GM19099 (cell line): ENCODE results near the gene HIVEP2.

ENCODE experiments used
- POLR2A ChIP-seq: IDR thresholded peaks from 3 replicates; pipeline ENCODE4 v1.6.1; 2011; ENCODE audit warnings: low read depth; ENCODE audit not compliant: insufficient read length; ENCODE audit errors: extremely low read depth

The HIVEP2 gene

DNA sequence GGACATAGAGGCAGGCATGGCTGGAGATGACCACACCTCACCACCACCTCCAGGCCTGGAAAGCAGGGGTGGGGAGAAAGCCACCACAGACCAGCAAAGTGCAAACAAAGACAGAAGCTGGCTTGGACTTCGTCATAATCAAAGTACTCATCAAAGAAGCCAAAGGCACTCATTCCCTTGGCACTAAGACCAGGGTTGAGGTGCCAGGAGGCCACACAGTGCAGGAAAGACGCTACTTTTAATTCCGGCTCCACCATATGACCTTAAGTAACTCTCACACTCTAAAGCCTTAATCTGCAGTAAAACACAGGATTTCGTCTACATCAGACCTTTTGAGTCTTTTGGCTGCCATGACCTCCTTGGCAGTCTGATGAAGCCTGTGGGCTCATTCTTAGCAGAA, 123.1 kb downstream of the HIVEP2 start:
- no peak for TF ChIP-seq POLR2A

DNA sequence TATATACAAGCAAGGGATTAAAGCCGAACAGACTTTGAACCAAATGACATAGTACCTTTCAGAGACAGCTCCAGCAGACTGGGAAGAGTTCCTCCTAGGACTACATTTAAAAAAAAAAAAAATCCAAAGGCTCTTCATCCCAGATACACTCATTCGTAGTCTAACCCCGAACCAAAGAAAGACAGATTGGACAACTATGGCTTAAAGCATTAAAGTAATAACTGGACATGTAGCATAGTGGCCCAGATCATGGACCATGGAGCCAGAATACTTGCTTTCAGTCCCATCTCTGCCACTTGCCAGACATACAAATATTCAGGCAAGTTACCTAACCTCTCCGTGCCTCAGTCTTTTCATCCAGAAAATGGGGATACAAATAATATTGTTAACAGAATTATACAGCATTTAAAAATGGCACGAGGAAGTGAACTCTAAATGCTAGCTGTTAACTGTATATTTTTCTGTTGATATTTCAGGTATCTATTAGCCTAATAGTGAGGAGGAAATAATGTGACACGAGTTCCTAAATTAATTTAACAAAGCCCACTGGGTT, 123.7 kb downstream of the HIVEP2 start:
- no peak for TF ChIP-seq POLR2A

DNA sequence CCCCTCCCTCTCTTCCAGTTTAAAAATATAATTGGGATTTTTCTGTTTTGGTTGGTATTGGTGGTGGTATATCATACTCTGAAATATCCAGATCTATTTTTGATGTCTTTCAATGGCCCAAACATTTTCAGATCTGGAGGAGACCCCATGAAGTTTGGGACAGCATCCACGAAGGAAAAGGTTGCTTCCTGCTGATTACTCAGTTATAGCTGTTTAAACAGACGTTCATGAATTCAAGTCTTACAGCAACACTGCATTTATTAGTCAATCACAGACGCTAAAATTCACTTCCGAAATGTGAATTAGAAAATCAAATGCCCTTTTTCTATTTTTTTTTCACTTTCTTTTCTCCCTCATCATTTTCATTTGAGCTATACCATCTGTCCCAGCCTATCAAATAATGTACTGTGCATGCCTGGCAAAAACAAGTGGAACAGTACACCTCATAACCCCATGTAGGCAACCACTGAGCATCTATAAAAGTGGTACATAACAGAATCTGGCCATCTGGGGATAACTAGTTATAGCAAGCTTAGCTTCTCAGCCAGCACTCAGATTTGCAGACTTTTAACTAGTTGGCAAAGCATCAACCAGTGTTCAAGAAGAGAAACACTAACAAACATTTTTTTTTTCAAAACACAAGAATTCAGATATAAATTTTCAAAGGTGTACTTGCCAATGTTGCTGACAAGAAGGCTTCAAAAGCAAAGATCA, 124.5 kb downstream of the HIVEP2 start:
- no peak for TF ChIP-seq POLR2A

DNA sequence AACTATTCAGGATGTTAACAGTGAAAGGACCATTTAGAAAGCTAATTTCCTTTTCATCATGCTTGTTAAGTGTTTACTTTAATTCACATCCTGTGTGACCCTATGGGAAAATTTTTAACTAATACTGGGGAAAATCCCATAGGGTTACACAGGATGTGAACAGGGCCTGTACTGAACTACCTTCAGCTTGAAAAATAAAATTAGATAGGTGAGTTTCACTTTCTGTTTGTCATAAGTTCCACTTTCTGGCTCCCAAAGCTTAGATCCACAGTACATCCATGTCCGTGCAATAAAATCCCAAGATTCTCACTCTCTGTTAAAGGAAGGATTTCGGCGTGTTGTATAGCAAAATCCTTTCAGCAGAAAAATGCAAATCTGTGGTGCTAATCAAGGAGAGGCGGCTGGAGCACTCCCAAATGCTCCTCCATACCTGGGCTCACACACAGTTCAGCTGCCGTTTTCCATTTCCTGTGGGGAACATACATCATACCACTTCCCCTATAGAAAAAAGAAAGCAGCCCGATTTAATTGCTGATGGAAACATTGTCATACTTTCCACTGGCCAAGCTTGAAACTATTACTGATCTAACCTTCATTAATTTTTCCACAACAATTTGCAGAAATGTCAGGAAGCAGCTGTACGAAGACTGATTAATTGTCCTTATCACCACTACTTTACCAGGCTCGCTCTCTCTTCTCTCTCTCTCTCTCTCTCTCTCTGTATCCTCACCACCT, 125.2 kb downstream of the HIVEP2 start:
- no peak for TF ChIP-seq POLR2A

DNA sequence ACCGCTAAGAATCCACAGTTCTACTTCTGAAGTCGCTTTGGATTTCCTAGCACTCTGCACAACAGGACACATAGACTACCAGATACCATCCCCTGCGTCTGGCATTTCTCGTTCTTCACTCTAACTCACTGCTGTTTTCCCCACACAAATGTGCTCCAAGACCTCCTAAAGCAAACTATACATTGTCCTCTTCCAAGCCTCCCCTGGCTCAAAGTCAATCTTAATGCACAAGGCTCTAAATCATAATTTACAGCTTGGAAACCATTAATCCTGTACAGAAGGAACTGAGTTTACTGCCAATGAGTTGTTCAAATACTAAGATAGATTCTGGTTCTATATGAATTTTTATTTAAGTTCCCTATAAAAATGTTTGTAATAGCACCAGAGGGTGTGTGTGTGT, 128.5 kb downstream of the HIVEP2 start:
- TF ChIP-seq POLR2A = no peak

DNA sequence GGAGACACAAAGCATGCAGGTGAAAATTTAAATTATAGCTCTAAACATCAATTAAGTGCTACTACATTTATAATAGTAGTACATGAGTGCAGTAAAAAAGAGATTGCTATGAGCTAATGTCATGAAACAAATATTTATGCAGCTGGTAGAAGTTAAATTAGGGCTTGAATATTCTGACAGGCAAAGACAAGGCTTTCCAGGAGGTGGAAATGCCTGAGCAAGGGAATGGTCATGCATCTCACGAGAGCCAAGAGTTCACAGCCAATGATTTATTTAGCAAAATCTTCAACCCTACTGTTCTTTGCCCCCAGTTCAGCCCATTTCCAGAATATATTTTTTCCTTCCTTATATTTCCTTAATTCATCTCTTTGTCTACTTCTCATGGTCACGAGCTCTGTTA, 128.9 kb downstream of the HIVEP2 start:
- no peak for TF ChIP-seq POLR2A

DNA sequence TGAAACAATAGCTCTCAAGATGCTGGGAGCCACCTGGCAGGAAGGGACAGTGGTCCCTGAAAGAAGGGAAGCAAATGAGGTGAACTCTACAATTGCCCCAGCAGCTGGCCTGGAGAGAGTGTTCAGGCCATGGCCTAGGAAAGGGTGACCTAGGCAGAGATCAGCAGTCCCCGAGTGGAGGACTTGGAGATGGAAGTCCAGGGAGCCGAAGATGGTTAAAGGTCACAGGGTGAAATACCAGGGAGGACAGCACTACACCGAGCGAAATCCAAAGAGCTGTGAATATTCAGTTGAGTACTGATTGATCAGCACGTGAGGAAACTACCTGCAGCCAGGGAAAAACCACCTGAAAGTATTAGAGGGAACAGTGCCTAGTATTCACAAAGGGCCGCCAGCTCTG, 133.1 kb downstream of the HIVEP2 start:
- no peak for TF ChIP-seq POLR2A

DNA sequence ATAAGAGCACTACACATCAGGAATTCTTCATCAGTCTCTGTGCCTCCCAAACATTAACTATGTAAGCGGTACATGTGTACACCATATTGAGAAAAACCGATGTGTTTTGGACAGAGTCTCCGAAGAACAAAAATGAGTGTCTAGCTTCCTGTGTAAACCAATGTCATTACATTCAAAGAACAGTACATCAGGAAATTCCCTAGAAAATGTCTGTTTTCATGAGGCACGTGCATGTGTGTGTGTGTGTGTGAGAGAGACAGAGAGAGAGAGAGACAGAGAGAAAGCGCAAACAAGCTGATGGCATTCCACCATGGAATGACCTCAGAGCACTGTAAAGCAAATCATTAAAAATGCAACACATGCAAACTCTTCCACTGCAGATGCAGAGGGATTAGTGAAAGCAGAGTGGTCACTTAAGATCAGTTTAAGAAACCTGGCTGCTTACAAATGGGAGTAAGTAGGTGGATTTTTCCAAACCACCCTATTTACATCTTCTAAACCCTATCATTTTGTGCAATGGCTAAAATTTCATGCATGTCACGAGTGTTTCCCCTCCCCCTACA, 133.9 kb downstream of the HIVEP2 start:
- TF ChIP-seq POLR2A = no peak

DNA sequence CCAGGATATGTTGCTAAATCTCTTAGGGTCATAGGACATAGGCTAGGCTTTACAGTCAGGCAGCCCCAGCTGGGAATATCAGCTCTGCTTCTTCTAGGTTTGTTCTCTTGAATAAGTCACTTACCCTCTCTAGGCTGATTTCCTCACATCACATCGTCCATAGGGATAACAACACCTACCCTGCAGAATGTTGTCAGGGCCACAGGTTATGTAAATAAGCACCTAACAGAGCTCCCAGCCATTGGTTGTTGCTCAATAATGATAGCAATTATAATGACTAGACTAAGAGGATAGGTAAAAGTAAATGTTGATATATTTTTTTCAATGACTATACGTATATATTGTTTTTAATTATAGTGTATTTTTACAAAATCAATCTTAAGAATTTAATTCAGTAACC, 135.0 kb downstream of the HIVEP2 start:
- TF ChIP-seq POLR2A = no peak

DNA sequence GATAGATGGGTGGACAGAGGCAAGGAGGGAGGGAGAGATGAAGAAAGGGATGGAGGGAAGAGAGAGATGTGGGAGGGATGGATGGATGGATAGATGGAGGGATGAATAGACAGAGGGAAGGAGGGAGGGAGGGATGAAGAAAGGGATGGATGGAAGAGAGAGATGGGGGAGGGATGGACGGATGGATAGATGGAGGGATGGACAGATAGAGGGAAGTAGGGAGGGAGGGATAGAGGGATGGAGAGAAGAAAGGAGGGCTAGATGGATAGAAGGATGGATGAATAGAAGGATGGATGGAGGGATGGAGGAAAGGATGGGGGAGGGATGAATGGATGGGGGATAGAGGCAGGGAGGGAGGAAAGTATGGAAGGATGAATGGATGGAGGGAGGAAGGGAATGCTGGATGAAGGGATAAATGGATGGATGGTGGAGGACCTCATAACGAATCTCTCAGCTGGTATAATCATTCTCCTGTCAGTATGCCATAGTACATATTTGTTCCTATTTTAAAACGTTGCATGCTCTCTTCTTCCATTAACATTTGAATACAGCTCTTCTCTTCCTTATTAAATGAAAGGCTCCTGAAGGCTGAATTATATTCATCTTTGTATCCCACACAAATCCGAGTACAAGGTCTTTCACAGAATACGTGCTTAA, 136.4 kb downstream of the HIVEP2 start:
- no peak for TF ChIP-seq POLR2A

DNA sequence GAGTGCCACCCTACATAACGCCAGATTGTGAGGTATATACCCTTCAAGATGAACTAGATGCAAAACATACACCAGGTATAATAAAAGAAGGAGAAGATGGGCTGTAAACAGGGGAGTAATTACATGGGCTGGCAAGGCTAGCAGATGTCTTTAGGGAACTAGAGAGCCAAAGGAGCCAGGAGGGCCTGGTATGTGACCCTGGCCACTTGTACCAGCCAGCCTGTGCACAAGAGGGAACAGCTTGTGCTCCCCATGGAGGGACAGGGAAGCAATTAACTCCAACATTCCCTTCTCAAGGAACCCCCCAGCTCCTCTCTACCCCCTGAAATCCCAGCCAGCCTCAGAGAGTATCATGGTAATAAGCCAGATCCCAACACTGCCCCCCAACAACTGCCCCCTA, 139.9 kb downstream of the HIVEP2 start:
- TF ChIP-seq POLR2A = no peak

DNA sequence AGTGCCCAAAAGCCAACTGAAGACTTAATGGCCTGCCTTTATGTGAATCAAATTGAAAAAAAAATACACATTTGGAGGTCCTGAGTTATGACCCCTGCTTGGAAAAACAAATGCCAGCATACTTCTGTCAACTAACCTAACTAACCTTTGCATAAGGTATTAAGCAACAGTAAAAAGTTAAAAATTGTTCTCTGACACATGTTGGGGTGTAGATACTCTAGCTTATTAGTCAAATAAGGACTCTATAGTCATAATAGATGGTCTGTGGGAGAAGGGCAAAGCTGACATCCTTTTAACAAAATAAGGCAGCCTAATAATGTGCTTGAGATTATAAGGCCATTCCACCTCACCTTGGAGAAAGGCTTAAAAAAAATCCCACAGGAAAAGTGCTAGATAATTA, 140.5 kb downstream of the HIVEP2 start:
- no peak for TF ChIP-seq POLR2A

DNA sequence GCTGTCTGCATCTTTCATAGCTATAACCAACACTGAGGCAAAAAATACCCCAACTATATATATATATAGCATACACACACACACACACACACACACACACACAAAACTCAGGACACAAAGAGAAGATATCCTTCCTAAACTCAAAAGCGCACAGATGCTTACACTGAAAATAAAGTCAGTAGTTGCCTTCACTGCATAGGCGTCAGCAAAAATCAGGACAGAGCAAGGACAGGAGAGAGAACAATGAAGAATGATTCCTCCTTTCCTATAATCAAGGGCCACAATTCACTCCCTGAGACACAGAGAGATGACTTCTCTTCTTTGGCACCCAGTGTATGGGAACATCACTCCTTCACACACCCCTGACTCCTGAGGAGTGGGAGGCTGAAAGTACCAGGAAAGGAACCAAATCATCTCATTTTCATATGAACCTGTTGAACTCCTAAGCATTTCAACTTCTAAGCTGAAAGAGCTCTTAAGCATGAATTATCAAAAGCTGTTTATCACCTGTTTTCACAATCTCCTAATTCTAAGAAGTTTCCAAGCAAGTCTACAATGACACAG, 141.4 kb downstream of the HIVEP2 start:
- no peak for TF ChIP-seq POLR2A

DNA sequence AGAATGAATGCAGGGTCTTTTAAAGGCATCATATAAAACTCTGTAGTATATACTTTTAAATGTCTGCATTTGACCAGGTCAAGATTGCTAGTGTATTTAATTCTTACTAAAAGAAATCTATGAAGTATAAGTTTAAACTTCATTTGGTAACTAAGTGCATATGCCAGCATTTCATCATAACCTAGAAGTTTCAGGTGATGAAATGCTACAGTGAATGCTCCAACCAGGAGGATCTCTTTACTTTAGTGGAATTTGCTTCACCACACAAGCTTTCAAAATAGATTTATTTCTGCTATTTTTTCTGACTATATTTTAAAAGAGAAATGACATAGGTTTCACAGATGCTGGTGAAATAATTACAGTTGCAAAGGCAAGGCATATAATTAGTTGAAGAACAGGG, 141.9 kb downstream of the HIVEP2 start:
- TF ChIP-seq POLR2A = no peak

DNA sequence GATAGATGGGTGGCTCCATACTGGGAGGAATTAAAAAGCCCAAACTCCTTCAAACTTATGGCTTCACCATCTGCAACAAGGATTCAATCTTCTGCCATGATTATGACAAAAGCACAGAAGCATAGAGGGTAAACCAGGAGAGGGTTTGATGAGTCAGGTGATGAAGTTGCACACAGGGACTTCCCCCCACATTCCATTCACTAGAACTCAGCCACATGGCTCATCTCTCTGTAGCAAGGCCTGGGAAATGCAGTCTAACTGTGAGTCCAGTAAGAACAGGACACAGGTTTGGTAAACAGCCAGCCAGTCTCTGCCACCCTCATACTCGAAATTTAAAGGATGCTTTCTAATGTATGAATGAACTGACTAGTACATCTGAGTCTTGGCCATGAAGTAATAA, 142.9 kb downstream of the HIVEP2 start:
- no peak for TF ChIP-seq POLR2A

DNA sequence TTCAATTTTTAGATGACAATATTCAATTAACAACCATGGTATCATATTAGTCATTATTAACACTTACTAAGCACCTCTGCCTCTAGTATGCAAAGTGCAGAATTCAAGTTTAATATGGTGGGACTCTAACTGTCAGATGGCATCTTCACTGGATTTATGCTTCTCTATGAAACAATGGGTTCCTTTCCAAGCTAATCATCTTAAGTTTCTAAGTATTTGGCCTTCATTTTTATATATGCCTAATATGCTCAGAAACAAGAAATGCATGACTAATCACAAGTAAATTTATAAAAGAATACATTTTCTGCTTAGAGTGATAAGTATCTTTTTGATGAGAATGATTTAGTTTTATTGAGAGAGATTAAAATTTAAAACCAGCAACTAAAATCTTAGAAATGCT, 144.7 kb downstream of the HIVEP2 start:
- no peak for TF ChIP-seq POLR2A

DNA sequence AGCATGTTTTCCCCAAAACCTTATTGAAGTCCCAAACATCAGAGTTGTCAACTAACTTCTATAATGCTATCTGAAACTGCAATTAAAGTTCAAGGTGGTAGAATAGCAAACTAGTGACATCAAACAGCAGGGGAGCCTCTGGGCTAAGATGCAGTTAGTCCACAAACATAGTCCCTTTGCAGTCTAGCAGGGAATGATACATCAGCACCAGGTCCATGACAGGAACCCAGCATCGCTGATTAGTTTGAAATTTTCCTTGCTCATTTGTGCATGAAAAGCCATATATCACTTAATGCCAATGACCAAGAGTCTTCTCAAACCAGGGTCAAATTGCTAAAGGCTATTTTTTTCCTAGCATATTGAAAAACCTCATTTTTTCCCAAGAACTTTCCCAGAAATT, 145.3 kb downstream of the HIVEP2 start:
- TF ChIP-seq POLR2A = no peak
